Fibroblast of skin of abdomen (primary cell): ENCODE results near the gene QRSL1. TPM values are rescaled to one million over a fixed set of nuclear protein-coding genes. Genes with fewer than 3 reads are reported as not detected.
A peak's percentile ranks its signal among the peaks of the same experiment; 100 is the strongest.
"Not testable (repeated sequence)": the region's sequence is repeated elsewhere in the genome, so short reads cannot be mapped to it uniquely, and the experiment has no call there.

Source experiments
- DNase-seq: peaks from one replicate; pipeline ENCODE4 v3.0.0-alpha.2; 2013
- polyA plus RNA-seq, 2 experiments: library from polyadenylated mRNA; unstranded; fragments of 120-200 nt; gene quantifications; one replicate each; pipeline ENCODE4 v1.2.1, GENCODE V29; 2013; ENCODE audit not compliant: insufficient read length in 2 of 2

QRSL1 gene, protein sequence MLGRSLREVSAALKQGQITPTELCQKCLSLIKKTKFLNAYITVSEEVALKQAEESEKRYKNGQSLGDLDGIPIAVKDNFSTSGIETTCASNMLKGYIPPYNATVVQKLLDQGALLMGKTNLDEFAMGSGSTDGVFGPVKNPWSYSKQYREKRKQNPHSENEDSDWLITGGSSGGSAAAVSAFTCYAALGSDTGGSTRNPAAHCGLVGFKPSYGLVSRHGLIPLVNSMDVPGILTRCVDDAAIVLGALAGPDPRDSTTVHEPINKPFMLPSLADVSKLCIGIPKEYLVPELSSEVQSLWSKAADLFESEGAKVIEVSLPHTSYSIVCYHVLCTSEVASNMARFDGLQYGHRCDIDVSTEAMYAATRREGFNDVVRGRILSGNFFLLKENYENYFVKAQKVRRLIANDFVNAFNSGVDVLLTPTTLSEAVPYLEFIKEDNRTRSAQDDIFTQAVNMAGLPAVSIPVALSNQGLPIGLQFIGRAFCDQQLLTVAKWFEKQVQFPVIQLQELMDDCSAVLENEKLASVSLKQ
- 11.0 TPM for polyA plus RNA-seq (2013, experiment 1 of 2; ENCODE audit: insufficient read length)
- 9.7 TPM for polyA plus RNA-seq (2013, experiment 2 of 2; ENCODE audit: insufficient read length)

DNA sequence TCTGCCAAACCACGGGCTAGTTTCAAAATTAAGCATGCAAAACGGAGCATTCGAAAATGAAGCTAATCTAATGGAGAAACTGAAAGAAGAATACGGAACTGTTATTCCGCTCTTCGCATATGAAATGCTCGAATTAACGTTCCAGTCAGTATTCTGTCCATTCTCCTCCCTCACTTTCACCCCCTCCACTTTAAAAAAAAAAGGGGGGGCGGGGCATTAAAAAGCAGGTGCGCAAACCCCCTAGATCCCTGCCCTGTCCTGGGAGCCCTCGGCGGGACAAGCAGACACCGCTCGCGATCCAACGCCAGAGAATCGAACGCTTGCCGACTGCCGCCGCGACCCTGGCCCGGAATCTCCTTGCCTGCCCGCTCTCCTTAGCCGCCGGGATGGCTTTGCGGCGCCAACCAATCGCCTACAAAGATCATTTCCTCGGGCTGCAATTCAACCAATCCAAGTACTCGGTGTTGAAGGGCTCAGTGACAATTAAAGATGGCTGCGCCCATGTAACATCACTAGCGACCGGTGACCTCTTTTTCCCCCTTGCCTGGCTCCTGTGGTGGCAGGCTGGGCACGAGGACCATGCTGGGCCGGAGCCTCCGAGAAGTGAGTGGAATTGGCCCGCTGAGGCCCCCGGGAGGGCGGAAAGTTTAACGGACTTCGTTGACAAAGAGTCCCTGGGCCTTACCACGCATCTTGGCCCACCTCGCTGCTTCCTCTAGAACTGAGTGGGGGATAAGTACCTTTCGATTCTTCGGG lies at the start of gene QRSL1, which contains the start of gene RTN4IP1:
TSS of gene QRSL1 (plus strand) at position 476 of the 756 bp plus-strand sequence. CDS start at position 580, 104 bp downstream.
TSS of gene RTN4IP1 (minus strand) at position 396 of the 756 bp plus-strand sequence. CDS start 477 bp downstream, outside the sequence.
- peak; percentile 92 for DNase-seq

DNA sequence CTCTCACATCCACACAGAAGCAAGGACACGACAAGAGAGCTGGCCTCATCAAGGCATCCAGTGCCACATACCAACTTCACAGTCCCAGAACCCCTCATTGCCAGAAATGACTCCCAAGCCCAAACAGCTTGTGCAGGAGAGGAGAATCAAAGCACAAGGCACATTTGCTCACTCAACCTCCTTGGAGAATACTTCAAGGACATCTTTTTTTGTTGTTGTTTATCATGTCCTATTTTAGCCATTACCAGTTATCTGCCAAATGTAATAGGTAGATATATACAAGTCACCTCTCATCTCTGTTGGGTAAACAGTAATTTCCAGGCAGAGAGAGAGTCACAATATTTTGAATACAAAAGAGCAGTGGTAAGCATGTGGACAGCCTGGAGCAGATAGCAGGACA lies 47.9 kb upstream of the QRSL1 start:
- no peak for DNase-seq

DNA sequence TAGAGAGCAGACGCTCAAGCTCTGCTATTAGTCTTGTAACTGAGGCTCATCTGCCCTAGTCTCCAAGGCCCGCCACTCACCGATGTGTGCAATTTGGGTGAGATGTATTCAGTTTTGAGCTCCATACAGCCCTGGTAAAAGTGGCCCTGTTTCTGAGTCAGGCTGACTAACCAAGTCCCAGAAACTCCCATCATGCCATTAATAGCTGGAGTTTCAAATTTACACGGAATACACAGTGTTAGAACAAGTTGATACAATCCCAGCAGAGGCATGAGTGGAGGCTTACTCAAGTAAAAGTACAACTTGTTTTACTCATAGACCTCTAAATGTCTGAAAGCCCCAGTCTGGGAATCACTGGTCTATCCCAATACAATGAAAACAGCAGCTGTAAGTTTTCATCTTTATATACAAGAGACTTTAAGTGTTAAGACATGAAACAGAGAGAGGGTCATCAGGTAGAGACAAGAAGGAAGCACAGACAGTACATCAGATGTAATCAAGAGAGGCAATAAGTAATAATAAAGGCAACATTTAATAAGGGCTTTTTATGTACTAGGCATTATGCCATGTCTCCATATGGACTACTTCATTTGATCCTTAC lies 42.5 kb upstream of the QRSL1 start:
- no peak for DNase-seq

DNA sequence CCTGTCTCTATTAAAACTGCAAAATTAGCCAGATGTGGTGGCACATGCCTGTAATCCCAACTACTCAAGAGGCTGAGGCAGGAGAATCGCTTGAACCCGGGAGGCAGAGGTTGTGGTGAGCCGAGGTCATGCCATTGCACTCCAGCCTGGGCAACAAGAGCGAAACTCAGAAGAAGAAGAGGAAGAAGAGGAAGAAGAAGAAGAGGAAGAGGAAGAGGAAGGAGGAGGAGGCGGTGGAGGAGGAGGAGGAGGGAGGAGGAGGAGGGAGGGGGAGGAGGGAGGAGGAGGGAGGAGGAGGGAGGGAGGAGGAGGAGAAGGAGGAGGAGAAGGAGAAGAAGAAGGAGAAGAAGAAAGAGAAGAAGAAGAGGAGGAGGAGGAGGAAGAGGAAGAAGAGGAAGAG lies 40.4 kb upstream of the QRSL1 start:
- not testable (repeated sequence) for DNase-seq

DNA sequence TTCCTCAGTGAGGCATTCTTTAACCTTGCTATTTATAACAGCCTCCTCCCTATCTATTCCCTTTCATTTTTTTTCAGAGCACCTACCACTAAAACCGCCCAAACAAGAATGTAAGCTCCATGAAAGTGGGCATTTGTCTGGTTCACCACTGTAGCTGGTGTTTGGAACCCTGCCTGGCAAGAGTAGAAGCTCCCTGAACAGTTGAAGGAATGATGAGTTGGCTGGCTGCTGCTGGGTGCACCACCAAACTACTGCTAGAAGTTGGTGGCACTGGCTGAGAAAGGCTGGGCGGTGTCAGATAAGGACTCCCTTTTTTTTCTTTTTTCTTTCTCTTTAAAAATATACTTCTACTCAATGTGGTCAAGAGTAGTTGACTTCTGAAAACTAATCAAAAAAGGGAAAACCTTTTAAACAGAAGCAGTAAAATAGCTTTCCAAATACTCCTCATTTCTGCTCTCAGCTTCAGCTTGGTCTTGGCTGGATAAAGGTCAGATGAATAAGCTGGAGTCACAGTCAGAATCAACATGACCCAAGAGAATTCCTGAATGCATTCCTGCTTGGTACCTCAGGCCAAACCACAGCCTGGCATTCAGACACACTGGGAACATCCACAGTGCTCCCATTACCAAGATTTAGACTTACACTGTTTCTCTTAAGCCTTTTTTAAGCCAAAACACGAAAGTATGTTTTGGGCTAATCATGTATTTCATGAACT lies 38.1 kb upstream of the QRSL1 start:
- DNase-seq = peak; percentile 77

DNA sequence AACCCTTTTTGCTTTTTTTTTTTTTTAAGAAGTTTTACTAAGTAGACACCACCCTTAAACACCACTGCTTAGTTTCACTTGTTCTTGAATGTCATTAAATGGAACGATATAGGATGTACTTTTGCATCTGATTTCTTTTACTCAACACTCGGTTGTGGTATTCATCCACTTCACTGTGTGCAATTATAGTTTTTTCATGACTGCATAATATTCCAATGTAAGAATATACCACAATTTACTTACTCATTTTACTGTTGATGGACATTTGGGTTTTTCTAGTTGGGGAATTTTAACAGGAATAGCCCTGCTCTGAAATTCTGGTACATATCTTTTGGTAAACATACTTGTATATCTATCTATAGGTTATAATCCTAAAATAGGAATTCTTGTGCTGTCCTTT lies 29.9 kb upstream of the QRSL1 start:
- DNase-seq = no peak

DNA sequence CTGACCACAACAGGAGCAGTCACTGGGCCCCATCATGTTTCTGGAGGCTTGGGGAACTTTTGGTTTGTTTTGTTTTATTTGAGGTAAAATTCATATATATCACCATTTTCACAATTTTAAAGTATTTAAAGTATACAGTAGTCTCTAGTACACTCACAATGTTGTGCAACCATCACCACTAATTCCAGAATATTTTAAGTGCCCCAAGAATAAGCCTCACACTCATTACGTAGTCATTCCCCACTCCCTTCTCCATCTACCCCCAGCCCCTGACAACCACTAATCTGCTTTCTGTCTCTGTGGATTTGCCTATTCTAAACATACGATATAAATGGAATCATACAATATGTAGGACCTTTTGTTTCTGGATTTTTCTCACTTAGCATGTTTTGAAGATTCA lies 29.0 kb upstream of the QRSL1 start:
- peak; percentile 24 for DNase-seq

DNA sequence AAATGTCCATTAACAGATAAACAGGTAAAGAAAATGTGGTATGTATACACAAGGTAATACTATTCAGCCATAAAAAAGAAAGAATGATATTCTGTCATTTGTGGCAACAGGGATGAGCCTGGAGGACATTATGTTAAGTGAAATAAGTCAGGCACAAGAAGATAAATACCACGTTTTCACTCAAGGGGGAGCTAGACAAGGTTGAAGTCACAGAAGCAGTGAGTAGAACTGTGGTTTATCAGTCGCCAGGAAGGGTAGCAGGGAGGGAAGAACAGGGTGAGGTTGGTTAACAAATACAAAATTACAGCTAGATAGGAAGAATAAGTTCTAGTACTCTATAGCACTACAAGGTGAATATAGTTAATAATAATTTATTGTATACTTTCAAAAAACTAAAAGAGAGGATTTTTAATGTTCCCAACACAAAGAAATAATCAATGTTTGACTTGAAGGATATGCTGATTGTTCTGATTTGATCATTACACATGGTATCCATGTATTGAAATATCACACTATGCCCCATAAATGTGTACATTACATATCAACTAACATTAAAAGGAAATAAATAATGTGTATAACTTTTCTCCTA lies 21.2 kb upstream of the QRSL1 start:
- DNase-seq = peak; percentile 47

DNA sequence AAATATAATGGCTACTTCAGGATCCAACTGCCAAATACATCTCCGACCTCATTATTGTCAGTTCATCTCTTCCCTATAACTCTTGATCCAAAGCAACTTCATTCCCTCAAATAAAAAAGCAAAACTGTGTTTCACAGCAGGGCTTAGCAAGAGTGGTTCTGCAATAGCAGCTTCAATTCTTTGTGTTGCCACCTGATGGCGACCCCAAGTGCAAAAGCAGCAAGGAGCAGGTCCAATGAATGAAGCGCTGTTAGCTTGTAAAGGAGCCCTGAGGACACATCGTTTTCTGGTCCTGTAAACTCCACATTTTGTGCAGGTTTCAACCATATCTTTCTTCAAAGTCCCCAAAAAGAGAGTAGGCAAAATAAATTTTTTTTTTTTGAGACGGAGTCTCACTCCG lies 19.7 kb upstream of the QRSL1 start:
- peak; percentile 2 for DNase-seq

DNA sequence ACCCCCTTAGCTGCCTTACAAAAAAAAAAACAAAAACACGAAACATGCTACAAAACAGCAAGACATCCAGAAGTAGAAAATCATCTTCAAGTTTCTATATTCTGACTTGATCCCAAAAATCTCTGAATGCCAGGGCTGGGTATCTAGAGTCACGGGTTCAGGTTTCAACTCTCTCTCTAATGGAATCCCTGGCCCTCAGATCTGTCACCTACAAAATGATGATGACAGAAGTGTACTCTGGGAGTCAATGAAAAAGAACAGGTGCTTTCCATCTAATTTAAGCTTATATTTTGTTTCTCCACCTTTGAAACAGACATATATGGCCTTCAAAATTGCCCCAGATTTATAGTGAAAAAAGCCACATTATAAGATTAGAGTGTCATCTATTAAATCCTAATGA lies 18.3 kb upstream of the QRSL1 start:
- no peak for DNase-seq

DNA sequence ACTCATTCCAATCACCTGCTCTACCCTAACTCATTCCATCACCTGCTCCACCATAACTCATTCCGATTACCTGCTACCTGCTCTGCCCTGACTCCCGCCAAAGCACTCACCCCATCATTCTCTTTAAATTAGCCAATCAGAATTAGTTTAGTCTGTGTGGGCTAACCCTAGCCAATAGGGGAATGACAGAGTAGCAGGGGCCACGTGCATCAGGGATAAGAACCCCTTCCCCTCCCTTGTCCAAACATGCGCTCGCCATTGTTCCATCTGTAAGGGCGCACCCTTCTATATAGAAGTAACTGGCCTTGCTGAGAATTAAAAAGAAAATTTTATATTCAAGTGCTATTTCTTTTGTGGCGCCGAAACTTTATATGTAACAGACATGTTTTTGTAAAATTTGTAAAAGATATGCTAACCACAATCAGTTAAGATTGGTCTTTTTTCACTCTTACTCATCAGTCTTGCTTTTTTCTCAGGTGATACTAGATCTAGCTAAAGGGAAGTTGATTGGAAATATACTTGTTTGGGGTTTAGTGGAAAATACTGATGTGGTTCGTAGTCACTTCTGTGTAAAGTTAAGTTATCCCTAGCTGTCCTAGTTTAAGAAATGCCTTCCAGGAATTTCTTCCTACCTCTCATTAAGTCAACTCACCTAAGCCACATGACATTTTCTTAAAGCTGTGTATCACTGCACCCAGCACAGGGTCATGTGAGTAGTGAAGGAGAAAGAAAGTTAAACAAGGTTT lies 16.5 kb upstream of the QRSL1 start:
- DNase-seq = no peak

DNA sequence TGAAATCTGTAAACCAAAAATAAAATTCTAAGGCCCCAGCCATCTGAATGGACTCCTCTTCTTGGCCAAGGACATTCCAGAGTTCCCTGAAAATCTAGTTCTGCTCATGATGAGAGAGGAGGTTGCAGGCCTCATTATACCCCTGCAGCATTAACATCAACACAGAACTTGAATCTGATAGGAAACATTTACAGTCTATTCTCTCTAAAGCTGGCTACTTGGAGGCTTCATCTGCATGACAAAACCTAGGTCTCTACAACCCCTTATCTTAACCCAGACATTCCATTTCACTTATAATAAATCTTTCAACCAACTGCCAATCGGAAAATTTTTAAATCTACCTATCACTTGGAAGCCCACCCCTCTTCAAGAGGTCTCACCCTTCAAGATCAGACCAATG lies 15.8 kb upstream of the QRSL1 start:
- no peak for DNase-seq

DNA sequence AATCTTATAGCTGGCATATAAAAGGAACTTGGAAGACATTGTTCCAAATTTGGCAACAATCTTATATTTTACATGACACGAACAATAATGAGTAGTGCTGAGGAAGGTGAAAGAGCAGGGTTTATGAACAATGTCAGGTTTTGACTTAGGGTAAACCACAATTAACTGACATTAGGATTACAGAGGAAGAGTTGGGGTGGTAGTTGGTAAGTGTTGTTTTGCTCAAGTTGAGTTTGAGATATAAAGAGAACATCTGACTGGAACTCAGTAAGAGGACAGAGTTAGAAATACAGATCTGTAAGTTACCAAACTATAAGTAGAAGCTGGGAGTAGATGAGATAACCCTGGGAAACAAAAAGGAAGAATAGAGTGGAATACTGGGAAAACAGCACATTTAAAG lies 15.2 kb upstream of the QRSL1 start:
- DNase-seq = no peak

DNA sequence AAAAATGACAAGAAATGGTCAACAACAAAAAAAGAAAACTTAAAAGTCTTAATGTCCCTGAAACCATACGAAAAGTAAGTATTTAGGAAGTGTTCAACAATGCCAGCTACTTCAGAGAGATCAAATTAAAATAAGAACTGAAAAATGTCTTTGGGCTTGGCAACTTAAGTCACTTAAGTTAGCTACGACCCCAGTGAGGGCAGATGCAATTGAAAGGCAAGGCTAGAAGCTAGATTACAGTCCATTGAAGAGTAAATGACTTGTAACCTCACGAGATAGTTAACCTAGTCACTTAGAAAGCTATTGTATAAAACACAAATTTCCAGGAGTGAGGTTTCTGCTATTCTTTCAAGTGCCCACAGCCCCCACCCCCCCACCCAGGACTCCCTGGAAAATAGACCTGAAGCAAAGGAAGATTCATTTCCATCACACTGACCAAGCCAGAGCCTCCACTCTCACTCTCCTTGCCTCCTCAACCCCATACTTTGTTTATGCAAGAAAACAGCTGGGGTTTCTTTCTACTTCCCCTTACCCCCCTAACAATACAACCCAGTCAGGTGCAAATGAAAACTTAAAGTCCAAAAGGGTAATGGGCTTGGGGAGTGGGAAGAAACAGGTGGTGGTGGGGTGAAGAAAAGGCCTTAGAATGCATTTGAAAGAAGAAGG lies 14.7 kb upstream of the QRSL1 start:
- no peak for DNase-seq

DNA sequence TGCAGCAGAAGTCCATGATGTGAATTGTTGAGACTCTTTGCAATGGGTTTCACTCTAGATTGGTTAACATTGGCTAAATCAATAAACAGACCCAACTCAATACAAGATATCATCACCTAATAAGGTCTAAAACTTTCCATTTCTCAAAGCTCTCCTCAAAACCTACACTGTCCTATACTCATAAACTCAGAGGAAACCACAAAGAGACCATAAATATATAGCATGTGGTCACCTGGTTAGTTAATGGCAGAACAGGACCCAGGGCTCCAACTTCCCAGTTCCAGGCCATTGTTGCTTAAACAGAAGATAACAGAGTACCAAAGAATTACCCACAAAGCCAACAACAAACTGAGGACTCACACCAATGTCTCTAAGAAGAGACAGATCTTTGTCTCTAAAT lies 12.1 kb upstream of the QRSL1 start:
- no peak for DNase-seq

DNA sequence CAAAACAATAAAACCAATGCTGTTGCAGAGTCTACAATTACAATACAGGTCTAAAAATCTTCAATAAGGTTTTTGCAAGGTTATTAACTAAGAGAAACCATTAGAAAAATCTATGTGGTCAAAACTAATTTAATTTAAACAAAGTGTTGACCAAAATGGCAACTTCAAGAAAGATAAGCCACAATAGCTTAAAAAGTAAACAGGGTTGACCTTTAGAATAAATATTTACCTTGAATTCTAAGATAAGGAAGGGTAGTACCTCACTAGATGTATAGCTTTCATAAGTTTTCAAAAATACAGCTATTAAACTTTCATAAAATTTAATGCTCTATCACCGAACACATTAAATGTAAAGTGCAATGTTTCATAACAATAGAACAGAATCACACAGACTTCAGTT lies 11.5 kb upstream of the QRSL1 start:
- DNase-seq = no peak

DNA sequence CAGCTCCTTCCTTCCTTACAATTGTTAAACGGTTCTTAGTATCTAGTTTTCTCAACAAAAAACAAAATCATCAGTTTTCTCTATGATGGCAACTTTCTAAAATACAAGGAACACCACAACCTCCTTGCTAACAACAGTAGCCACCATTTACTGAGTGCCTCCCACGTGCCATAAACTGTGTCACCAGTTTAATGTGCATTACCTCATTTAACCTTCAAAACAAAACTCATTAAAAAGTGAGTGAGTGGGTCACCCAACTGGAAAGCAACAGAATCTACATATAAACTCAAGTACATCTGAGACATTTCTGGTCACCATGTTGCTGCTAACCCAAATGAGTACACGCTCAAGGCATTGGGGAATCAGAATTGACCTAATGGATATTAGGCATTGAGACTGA lies 11.1 kb upstream of the QRSL1 start:
- DNase-seq = no peak

DNA sequence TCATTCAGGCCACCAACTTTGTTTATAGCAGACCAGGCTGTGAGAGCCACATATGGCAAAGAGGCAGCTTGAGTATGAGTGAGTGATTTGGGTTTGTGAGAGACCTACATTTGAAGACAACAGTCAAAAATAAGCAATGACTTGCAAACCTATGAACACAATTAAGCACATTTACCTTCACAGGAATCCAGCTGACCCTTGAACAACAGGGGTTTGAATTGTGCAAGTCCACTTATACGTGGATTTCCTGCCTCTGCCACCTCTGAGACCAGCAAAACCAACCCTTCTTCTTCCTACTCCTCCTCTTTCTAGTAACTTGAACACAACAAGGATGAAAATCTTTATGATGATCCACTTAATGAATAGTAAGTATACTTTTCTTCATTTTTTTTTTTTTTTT lies 10.2 kb upstream of the QRSL1 start:
- DNase-seq = no peak

DNA sequence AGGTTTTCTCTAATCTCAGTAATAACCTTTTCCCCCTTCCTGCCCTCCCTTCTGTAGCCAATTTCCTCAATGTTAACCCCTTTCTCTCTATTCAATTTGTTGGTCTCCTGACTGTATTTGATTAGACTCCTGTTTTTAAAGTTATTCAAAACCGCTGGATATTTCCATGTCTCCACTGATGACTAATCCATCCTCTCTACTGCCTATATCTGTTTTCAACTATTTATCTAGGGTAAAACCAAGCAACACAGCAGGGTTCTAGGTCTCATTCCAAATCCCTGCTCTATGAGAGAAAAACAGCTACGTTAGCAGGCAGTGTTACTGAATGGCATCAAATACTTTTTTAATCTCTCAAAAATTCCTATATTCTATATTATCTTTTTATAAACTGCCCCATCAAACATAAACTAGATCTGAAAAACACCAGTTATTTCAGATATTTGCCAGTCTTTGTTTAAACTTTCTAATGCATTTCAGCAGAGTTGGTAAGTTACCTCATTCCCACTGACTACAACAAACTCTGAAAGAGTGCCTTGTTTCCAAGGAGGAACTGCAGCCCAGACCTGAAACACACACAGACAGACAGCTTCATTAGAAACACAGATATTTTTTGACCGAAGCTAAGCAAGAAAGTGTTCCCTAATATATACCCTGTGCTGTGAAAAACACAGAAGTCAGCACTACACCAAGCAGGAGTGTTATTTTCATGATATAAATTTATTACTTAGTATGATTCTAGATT lies 8.3 kb upstream of the QRSL1 start:
- DNase-seq = no peak

DNA sequence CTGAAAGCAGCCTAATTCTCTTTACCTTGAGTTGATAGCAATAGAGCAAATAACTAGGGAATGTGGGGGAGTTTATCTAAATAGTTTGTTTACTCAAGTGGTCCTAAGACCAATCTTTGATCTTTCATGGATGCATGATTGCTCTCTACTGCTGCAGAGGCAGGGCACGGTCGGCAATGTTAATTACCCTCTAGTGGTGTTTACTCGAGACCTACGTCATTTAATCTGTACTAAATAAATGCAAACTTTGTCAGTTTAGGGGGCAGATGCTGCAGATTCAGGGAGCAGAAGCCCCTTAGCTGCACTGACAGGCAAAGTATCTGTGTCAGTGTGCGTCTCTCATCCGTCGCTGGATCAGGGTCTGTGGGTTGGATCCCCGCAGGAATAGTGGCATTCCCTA lies 7.0 kb upstream of the QRSL1 start:
- DNase-seq = no peak
